Activated naive CD8-positive, alpha-beta T cell treated with anti-CD3 and anti-CD28 coated beads, Interleukin-2, amount 50 U/mL, for 24 hours (primary cell): ENCODE results near the gene CYP27C1.
"Not testable (repeated sequence)": the region's sequence is repeated elsewhere in the genome, so short reads cannot be mapped to it uniquely, and the experiment has no call there.

ENCODE experiments used
- ATAC-seq: fragments of 150-1000 bp; cut with Tn5 transposase; one replicate; pipeline ENCODE4 v1.10.0; 2021
- DNase-seq: peaks from one replicate; pipeline ENCODE4 v3.0.0; 2021
- H3K27ac Mint-ChIP-seq: one replicate; pipeline ENCODE4 v1.8.0; 2021; ENCODE audit warnings: mild to moderate bottlenecking, mixed read lengths
- H3K27me3 Mint-ChIP-seq: one replicate; pipeline ENCODE4 v1.8.0; 2021; ENCODE audit warnings: mixed read lengths
- H3K36me3 Mint-ChIP-seq: one replicate; pipeline ENCODE4 v1.8.0; 2021; ENCODE audit warnings: low read depth, mixed read lengths
- H3K4me1 Mint-ChIP-seq: one replicate; pipeline ENCODE4 v1.8.0; 2021; ENCODE audit warnings: mixed read lengths
- H3K4me3 Mint-ChIP-seq: one replicate; pipeline ENCODE4 v1.8.0; 2021; ENCODE audit warnings: mild to moderate bottlenecking, moderate library complexity, mixed read lengths
- H3K9me3 Mint-ChIP-seq: one replicate; pipeline ENCODE4 v1.8.0; 2021; ENCODE audit warnings: mixed read lengths

CYP27C1 gene

GRCh38 chr2:127214201-127214600, 5.9 kb downstream of the CYP27C1 start:
- H3K9me3 Mint-ChIP-seq, ATAC-seq, H3K27ac Mint-ChIP-seq, DNase-seq, H3K4me1 Mint-ChIP-seq, H3K4me3 Mint-ChIP-seq, H3K36me3 Mint-ChIP-seq: not testable (repeated sequence)
- H3K27me3 Mint-ChIP-seq = peaks cover 68% of the 10 kb centered on the region

GRCh38 chr2:127208313-127208712, 11.8 kb downstream of the CYP27C1 start:
- Mint-ChIP-seq H3K36me3 (no peaks in the 10 kb centered on the region), H3K4me1 (no peaks in the 10 kb centered on the region), H3K4me3 (no peak overlapping the region), H3K27me3 (peaks cover 46% of the 10 kb centered on the region), H3K9me3 (no peaks in the 10 kb centered on the region), H3K27ac (no peak overlapping the region)
- no peak for ATAC-seq
- DNase-seq = no peak

GRCh38 chr2:127205218-127206125, 14.6 kb downstream of the CYP27C1 start:
- ATAC-seq = no peak
- Mint-ChIP-seq H3K36me3 (no peaks in the 10 kb centered on the region), H3K4me1 (no peaks in the 10 kb centered on the region), H3K27me3 (peaks cover 32% of the 10 kb centered on the region), H3K9me3 (no peaks in the 10 kb centered on the region), H3K27ac (no peak overlapping the region), H3K4me3 (no peak overlapping the region)
- DNase-seq = no peak

GRCh38 chr2:127201452-127201851, 18.6 kb downstream of the CYP27C1 start:
- no peaks in the 10 kb centered on the region for H3K9me3 Mint-ChIP-seq
- H3K27me3 Mint-ChIP-seq = peaks cover 12% of the 10 kb centered on the region
- ATAC-seq (no peak), DNase-seq (no peak)
- H3K36me3 Mint-ChIP-seq = no peaks in the 10 kb centered on the region
- peaks cover 6% of the 10 kb centered on the region for H3K4me1 Mint-ChIP-seq
- no peak overlapping the region for H3K4me3 Mint-ChIP-seq
- H3K27ac Mint-ChIP-seq = no peak overlapping the region

- Mint-ChIP-seq H3K36me3 (no peaks in the 10 kb centered on the region), H3K4me1 (peaks cover 6% of the 10 kb centered on the region), H3K27me3 (peaks cover 7% of the 10 kb centered on the region), H3K27ac (no peak overlapping the region), H3K4me3 (no peak overlapping the region), H3K9me3 (no peaks in the 10 kb centered on the region)
- DNase-seq (no peak), ATAC-seq (no peak)
Measured at GRCh38 chr2:127200962-127201361, 19.1 kb downstream of the CYP27C1 start.

GRCh38 chr2:127199223-127199622, 20.9 kb downstream of the CYP27C1 start:
- Mint-ChIP-seq H3K4me3 (no peak overlapping the region), H3K4me1 (peaks cover 6% of the 10 kb centered on the region), H3K9me3 (no peaks in the 10 kb centered on the region), H3K36me3 (no peaks in the 10 kb centered on the region), H3K27me3 (peaks cover 2% of the 10 kb centered on the region), H3K27ac (no peak overlapping the region)
- ATAC-seq = no peak
- no peak for DNase-seq

GRCh38 chr2:127197475-127198385, 22.4 kb downstream of the CYP27C1 start:
- Mint-ChIP-seq H3K27me3 (peaks cover 2% of the 10 kb centered on the region), H3K4me1 (peaks cover 6% of the 10 kb centered on the region)

GRCh38 chr2:127196998-127197397, 23.1 kb downstream of the CYP27C1 start:
- no peak overlapping the region for H3K4me3 Mint-ChIP-seq

More at GRCh38 chr2:127197475-127198385, 22.4 kb downstream of the CYP27C1 start:
- Mint-ChIP-seq H3K27ac (peak overlapping the region; percentile 50), H3K9me3 (no peaks in the 10 kb centered on the region), H3K4me3 (peak overlapping the region; percentile 61), H3K36me3 (no peaks in the 10 kb centered on the region)
- peak; percentile 94 for ATAC-seq
- DNase-seq = peak; percentile 71

GRCh38 chr2:127196549-127196948, 23.6 kb downstream of the CYP27C1 start:
- no peak overlapping the region for H3K4me3 Mint-ChIP-seq
- peaks cover 6% of the 10 kb centered on the region for H3K4me1 Mint-ChIP-seq
- H3K36me3 Mint-ChIP-seq = no peaks in the 10 kb centered on the region
- ATAC-seq (no peak), DNase-seq (no peak)
- H3K27ac Mint-ChIP-seq = no peak overlapping the region
- no peaks in the 10 kb centered on the region for H3K9me3 Mint-ChIP-seq
- peaks cover 2% of the 10 kb centered on the region for H3K27me3 Mint-ChIP-seq

More at GRCh38 chr2:127196998-127197397, 23.1 kb downstream of the CYP27C1 start:
- peaks cover 2% of the 10 kb centered on the region for H3K27me3 Mint-ChIP-seq
- no peak for DNase-seq
- no peak for ATAC-seq
- H3K9me3 Mint-ChIP-seq = no peaks in the 10 kb centered on the region
- no peak overlapping the region for H3K27ac Mint-ChIP-seq
- H3K36me3 Mint-ChIP-seq = no peaks in the 10 kb centered on the region
- peaks cover 6% of the 10 kb centered on the region for H3K4me1 Mint-ChIP-seq

GRCh38 chr2:127195140-127196074, 24.7 kb downstream of the CYP27C1 start:
- no peak overlapping the region for H3K4me3 Mint-ChIP-seq
- H3K4me1 Mint-ChIP-seq = peaks cover 6% of the 10 kb centered on the region
- ATAC-seq = no peak

GRCh38 chr2:127194447-127194846, 25.7 kb downstream of the CYP27C1 start:
- ATAC-seq = no peak
- H3K4me1 Mint-ChIP-seq = peaks cover 6% of the 10 kb centered on the region
- no peaks in the 10 kb centered on the region for H3K36me3 Mint-ChIP-seq
- peaks cover 3% of the 10 kb centered on the region for H3K9me3 Mint-ChIP-seq
- DNase-seq = no peak
- H3K27ac Mint-ChIP-seq = no peak overlapping the region
- H3K4me3 Mint-ChIP-seq = no peak overlapping the region
- H3K27me3 Mint-ChIP-seq = peaks cover 3% of the 10 kb centered on the region

More at GRCh38 chr2:127195140-127196074, 24.7 kb downstream of the CYP27C1 start:
- no peaks in the 10 kb centered on the region for H3K27me3 Mint-ChIP-seq
- no peaks in the 10 kb centered on the region for H3K9me3 Mint-ChIP-seq
- H3K27ac Mint-ChIP-seq = no peak overlapping the region
- no peaks in the 10 kb centered on the region for H3K36me3 Mint-ChIP-seq
- DNase-seq = no peak

- ATAC-seq (no peak), DNase-seq (no peak)
- Mint-ChIP-seq H3K9me3 (peaks cover 3% of the 10 kb centered on the region), H3K4me1 (peaks cover 6% of the 10 kb centered on the region), H3K27me3 (peaks cover 3% of the 10 kb centered on the region), H3K4me3 (no peak overlapping the region), H3K36me3 (no peaks in the 10 kb centered on the region), H3K27ac (no peak overlapping the region)
Measured at GRCh38 chr2:127193967-127194280, 26.2 kb downstream of the CYP27C1 start.

GRCh38 chr2:127193164-127193966, 26.7 kb downstream of the CYP27C1 start:
- H3K4me3 Mint-ChIP-seq = no peak overlapping the region
- peaks cover 3% of the 10 kb centered on the region for H3K9me3 Mint-ChIP-seq
- H3K27ac Mint-ChIP-seq = no peak overlapping the region
- H3K4me1 Mint-ChIP-seq = peaks cover 6% of the 10 kb centered on the region
- DNase-seq (no peak), ATAC-seq (no peak)
- H3K36me3 Mint-ChIP-seq = no peaks in the 10 kb centered on the region
- peaks cover 5% of the 10 kb centered on the region for H3K27me3 Mint-ChIP-seq
